ENCODE results near the gene MMAA. TPM values are rescaled to one million over a fixed set of nuclear protein-coding genes. Genes with fewer than 3 reads are reported as not detected.
"Not testable (repeated sequence)": the region's sequence is repeated elsewhere in the genome, so short reads cannot be mapped to it uniquely, and the experiment has no call there.

Gene MMAA
- total RNA-seq, 1 donor from 2014 or later: 5.5 TPM

DNA sequence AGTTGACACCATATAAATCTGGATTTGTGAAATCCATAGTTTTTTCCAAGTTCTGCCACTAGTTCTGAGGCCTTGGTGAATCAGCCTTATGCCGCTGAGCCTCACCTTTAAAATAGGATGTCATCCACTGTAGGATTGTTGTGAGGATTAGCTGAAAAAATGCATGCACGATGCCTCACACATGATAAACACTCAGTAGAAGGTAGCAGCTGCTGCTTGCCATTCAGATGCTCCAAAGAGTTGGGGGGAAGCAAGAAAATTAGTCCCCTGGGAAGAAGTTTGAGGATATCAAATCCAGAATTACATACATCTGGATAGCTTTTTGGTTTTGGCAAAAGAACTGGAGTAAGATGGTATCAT is 7.4 kb downstream of the MMAA start:
- DNase-seq (ENCODE audit: extremely low read depth, low read depth, low spot score): no peak

- no peak for DNase-seq (ENCODE audit: extremely low read depth, low read depth, low spot score)
These were observed 15.9 kb downstream of the MMAA start for GRCh38 chr4:145635117-145635516.

DNA sequence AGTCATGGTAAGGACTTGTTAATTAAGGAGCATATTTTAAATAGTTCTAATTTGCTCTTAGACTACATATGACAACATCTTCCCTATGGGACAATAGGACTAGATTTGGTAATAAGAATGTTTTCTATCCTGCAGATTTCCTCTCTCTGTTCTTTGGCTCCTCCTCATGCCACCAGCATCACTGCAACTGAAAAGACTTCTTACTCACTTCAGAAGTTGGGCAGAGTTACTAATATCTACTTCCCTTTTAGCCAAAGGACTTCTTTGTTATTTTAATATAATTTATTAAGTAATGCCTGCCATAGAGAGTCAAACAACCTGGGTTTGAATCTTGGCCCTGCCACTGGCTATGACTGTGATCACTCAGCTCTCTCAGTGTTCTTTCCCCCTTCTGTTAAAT is 16.4 kb downstream of the MMAA start:
- no peak for DNase-seq (ENCODE audit: extremely low read depth, low read depth, low spot score)

- no peak for DNase-seq (ENCODE audit: extremely low read depth, low read depth, low spot score)
These were observed 20.1 kb downstream of the MMAA start for GRCh38 chr4:145639186-145639698.

DNA sequence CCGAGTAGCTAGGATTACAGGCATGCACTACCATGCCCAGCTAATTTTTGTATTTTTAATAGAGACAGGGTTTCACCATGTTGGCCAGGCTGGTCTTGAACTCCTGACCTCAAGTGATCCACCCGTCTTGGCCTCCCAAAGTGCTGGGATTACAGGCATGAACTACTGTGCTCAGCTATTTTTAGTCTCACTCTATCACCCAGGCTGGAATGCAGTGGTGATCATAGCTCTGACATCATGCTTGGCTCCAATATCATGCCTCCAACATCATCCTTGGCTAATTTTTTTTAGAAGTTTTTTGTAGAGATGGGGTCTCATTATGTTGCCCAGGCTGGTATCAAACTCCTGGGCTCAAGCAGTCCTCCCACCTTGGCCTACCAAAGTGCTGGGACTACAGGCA is 21.1 kb downstream of the MMAA start:
- DNase-seq (ENCODE audit: extremely low read depth, low read depth, low spot score): not testable (repeated sequence)

DNA sequence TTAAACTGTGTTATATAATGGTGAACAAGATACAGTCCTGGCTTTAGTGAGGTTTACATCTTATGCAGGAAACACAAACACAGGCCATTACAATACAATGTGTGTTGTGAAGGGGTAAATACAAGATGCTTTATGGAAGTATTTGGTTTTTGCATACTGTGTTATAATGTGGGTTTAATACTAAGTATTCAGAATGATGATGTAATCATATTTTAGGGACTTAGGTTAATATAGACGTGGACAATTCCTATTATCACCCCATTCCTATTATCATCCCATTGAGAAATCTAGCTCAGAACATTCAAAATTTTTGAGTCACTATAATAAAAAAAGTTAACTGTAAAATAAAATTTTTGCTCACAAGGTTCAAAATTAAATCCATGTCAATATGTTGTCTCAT is 24.1 kb downstream of the MMAA start:
- DNase-seq (ENCODE audit: extremely low read depth, low read depth, low spot score): no peak

- DNase-seq (ENCODE audit: extremely low read depth, low read depth, low spot score): no peak
These were observed 25.5 kb downstream of the MMAA start for GRCh38 chr4:145644699-145645098.

GRCh38 chr4:145656156-145656555 is 37.0 kb downstream of the MMAA start:
- no peak for DNase-seq (ENCODE audit: extremely low read depth, low read depth, low spot score)

DNA sequence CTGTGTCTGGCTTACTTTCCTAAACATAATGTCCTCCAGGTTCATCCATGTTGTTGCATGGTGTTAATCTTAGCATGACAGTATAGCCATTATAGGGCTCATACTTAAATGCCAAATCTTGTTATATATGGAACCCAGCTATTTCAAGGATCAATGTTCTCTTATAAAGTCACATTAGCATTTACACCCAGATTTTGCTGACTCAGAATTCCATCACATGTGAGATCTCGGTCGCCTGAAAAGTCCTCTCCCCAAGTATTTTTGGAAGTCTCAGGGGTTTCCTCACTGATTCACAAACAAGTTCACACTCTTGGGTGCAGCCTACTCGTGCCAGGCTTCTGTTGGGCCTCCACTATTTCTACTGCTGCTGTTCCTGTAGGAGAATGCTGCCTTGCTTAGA is 40.9 kb downstream of the MMAA start:
- no peak for DNase-seq (ENCODE audit: extremely low read depth, low read depth, low spot score)

GRCh38 chr4:145663194-145663593 is 44.0 kb downstream of the MMAA start:
- DNase-seq (ENCODE audit: extremely low read depth, low read depth, low spot score): no peak

- DNase-seq (ENCODE audit: extremely low read depth, low read depth, low spot score): no peak
These were observed 46.6 kb downstream of the MMAA start for GRCh38 chr4:145665773-145666172.

GRCh38 chr4:145670422-145670821 is 51.2 kb downstream of the MMAA start:
- no peak for DNase-seq (ENCODE audit: extremely low read depth, low read depth, low spot score)

GRCh38 chr4:145679520-145679919 is 60.3 kb downstream of the MMAA start:
- DNase-seq (ENCODE audit: extremely low read depth, low read depth, low spot score): peak; percentile 37

DNA sequence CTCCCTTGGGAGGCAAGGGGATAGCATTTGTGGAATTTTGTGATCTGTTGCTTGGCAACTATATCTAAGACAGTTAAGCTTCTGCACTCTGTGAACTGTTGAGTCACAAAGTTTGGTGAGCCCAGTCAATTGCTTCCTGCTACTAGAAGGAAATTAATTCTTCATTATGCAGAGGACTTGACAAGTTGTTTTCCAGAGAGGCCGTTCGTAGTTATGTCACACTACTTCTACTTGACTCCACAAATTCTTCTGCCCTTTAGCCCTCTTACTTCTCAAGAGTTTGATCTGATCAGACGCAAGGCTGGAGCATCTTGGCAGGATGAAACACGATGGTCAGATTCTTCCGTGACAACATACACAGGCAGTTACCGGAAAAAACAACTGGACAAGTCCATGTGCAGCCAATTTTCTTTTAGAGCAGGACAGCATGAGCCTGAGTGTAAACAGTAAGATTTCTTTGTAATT is 60.8 kb downstream of the MMAA start, which contains the start of gene C4orf51:
TSS of gene C4orf51 (plus strand) at position 156 of the 465 bp plus-strand sequence. CDS start at position 214, 58 bp downstream.
- DNase-seq (ENCODE audit: extremely low read depth, low read depth, low spot score): peak; percentile 73

- no peak for DNase-seq (ENCODE audit: extremely low read depth, low read depth, low spot score)
These were observed 61.7 kb downstream of the MMAA start for GRCh38 chr4:145680902-145681301.

DNA sequence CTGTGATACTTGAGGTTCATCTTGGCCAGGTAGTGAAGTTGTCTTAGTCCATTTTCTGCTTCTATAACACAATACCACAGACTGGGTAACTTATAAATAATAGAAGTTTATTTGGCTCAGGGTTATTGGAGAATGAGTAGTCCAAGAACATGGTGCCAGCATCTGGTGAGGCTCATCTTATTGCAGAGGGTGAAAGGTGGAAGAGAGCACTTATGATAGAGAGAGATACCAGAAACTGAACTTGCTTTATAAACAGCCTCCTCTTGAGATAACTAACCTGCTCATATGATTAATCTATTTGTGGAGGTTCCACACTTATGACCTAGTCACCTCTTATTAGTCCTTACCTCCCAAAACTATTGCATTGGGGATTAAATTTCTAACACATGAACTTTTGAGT is 62.3 kb downstream of the MMAA start:
- DNase-seq (ENCODE audit: extremely low read depth, low read depth, low spot score): no peak

- DNase-seq (ENCODE audit: extremely low read depth, low read depth, low spot score): no peak
These were observed 62.8 kb downstream of the MMAA start for GRCh38 chr4:145681956-145682355.

- no peak for DNase-seq (ENCODE audit: extremely low read depth, low read depth, low spot score)
These were observed 67.8 kb downstream of the MMAA start for GRCh38 chr4:145686991-145687390.

DNA sequence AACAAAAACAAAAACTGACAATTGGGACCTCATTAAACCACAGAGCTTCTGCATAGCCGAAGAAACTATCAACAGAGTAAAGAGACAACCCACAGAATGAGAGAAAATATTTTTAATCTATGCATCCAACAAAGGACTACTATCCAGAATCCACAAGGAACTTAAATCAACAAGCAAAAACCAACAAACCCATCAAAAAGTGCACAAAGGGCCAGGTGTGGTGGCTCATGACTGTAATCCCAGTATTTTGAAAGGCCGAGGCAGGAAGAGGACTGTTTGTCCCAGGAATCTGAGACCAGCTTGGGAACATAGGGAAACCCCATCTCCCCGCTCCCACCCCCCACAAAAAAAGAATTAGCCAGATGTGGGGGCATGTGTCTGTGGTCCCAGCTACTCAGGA is 71.4 kb downstream of the MMAA start:
- DNase-seq (ENCODE audit: extremely low read depth, low read depth, low spot score): no peak

DNA sequence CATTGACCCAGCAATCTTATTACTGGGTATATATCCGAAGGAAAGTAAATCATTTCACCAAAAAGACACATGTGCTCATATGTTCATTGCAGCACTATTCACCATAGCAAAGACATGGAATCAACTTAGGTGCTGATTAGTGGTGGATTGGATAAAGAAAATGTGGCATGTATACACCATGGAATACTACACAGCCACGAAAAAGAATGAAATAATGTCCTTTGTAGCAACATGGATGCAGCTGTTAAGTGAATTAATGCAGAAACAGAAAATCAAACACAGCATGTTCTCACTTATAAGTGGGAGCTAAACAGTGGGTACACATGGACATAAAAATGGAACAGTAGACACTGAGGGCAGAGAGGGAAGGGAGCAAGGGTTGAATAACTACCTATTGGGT is 72.2 kb downstream of the MMAA start:
- not testable (repeated sequence) for DNase-seq (ENCODE audit: extremely low read depth, low read depth, low spot score)

- DNase-seq (ENCODE audit: extremely low read depth, low read depth, low spot score): no peak
These were observed 75.7 kb downstream of the MMAA start for GRCh38 chr4:145694929-145695328.

DNA sequence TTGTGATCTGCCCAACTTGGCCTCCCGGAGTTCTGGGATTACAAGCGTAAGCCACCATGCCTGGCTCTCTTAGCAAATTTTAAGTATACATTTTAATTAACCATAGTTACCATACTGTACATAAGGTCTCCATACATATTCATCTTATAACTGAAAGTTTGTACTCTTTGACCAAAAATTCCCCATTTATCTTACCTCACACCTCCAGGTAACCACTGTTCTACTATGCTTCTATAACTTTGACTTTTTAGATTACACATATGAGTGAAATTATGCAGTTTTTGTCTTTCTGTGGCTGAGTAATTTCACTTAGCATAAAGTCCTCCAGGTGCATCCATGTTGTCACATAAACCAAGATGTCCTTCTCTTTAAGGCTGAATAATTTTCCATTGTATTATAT is 78.1 kb downstream of the MMAA start:
- no peak for DNase-seq (ENCODE audit: extremely low read depth, low read depth, low spot score)

GRCh38 chr4:145698507-145698906 is 79.3 kb downstream of the MMAA start:
- no peak for DNase-seq (ENCODE audit: extremely low read depth, low read depth, low spot score)

Data from glomerular endothelial cell (primary cell).